H9 (cell line): ENCODE measurements around the gene TSPAN4. TPM values are rescaled to one million over a fixed set of nuclear protein-coding genes. Genes with fewer than 3 reads are reported as not detected.

Experiments
- DNase-seq: peaks from one replicate; pipeline ENCODE4 v3.0.0-alpha.2; 2017
- H2AFZ ChIP-seq: one replicate; pipeline ENCODE4 v1.6.1; 2013; ENCODE audit warnings: mild to moderate bottlenecking, low read length, control low read depth, moderate library complexity
- H2AK5ac ChIP-seq: 2 replicates; pipeline ENCODE4 v1.6.1; 2013; ENCODE audit warnings: low read length, control low read depth, mixed read lengths; ENCODE audit not compliant: insufficient read length
- H2BK120ac ChIP-seq: one replicate; pipeline ENCODE4 v1.6.1; 2013; ENCODE audit warnings: low read depth, mild to moderate bottlenecking, low read length, control low read depth, inconsistent platforms; ENCODE audit not compliant: poor library complexity, severe bottlenecking
- H2BK12ac ChIP-seq: 2 replicates; pipeline ENCODE4 v1.6.1; 2013; ENCODE audit warnings: low read length, control low read depth, mixed read lengths, low read depth; ENCODE audit not compliant: insufficient read length
- H2BK15ac ChIP-seq: 2 replicates; pipeline ENCODE4 v1.6.1; 2013; ENCODE audit warnings: low read depth, low read length, control low read depth
- H2BK20ac ChIP-seq: one replicate; pipeline ENCODE4 v1.6.1; 2013; ENCODE audit warnings: low read depth, mild to moderate bottlenecking, low read length, control low read depth, inconsistent platforms; ENCODE audit not compliant: poor library complexity, severe bottlenecking
- H2BK5ac ChIP-seq: 2 replicates; pipeline ENCODE4 v1.6.1; 2013; ENCODE audit warnings: low read length, control low read depth, mixed read lengths; ENCODE audit not compliant: insufficient read length
- H3K14ac ChIP-seq: 2 replicates; pipeline ENCODE4 v1.6.1; 2013; ENCODE audit warnings: low read length, control low read depth; ENCODE audit not compliant: insufficient read depth
- H3K18ac ChIP-seq: 2 replicates; pipeline ENCODE4 v1.6.1; 2013; ENCODE audit warnings: low read depth, mild to moderate bottlenecking, mixed read lengths, low read length, control low read depth; ENCODE audit not compliant: insufficient read length
- H3K23ac ChIP-seq: 2 replicates; pipeline ENCODE4 v1.6.1; 2013; ENCODE audit warnings: low read length, control low read depth, mixed read lengths, low read depth; ENCODE audit not compliant: insufficient read length
- H3K23me2 ChIP-seq: 2 replicates; pipeline ENCODE4 v1.6.1; 2013; ENCODE audit warnings: low read depth, mild to moderate bottlenecking, mixed read lengths, low read length, control low read depth; ENCODE audit not compliant: insufficient read length, poor library complexity, severe bottlenecking
- H3K27ac ChIP-seq: 2 replicates; pipeline ENCODE4 v1.5.1; 2013; ENCODE audit warnings: low read length, control low read depth, mixed read lengths, low read depth; ENCODE audit not compliant: insufficient read length
- H3K27me3 ChIP-seq: 2 replicates; pipeline ENCODE4 v1.6.1; 2013; ENCODE audit warnings: low read length, control low read depth, inconsistent platforms; ENCODE audit not compliant: insufficient read depth
- H3K4ac ChIP-seq: 2 replicates; pipeline ENCODE4 v1.6.1; 2013; ENCODE audit warnings: low read depth, mild to moderate bottlenecking, control low read depth, inconsistent platforms, low read length, moderate library complexity
- H3K4me1 ChIP-seq: 2 replicates; pipeline ENCODE4 v1.6.1; 2013; ENCODE audit warnings: low read length, control low read depth, inconsistent platforms; ENCODE audit not compliant: insufficient read depth
- H3K4me2 ChIP-seq: 2 replicates; pipeline ENCODE4 v1.6.1; 2013; ENCODE audit warnings: low read length, control low read depth, mixed read lengths; ENCODE audit not compliant: insufficient read length, insufficient read depth
- H3K56ac ChIP-seq: 2 replicates; pipeline ENCODE4 v1.6.1; 2013; ENCODE audit warnings: low read depth, mild to moderate bottlenecking, mixed read lengths, low read length, control low read depth; ENCODE audit not compliant: insufficient read length
- H3K79me1 ChIP-seq: 2 replicates; pipeline ENCODE4 v1.6.1; 2013; ENCODE audit warnings: low read depth, mild to moderate bottlenecking, moderate library complexity, low read length, control low read depth, inconsistent platforms; ENCODE audit not compliant: insufficient read depth, poor library complexity, severe bottlenecking
- H3K79me2 ChIP-seq: 2 replicates; pipeline ENCODE4 v1.6.1; 2013; ENCODE audit warnings: low read length, control low read depth, inconsistent platforms; ENCODE audit not compliant: insufficient read depth
- H3K9ac ChIP-seq: 2 replicates; pipeline ENCODE4 v1.6.1; 2013; ENCODE audit warnings: low read length, control low read depth, mixed read lengths; ENCODE audit not compliant: insufficient read length; ENCODE audit errors: extremely low read depth
- H3K9me3 ChIP-seq: one replicate; pipeline ENCODE4 v1.6.1; 2013; ENCODE audit warnings: low read depth, low read length, inconsistent platforms; ENCODE audit not compliant: control insufficient read depth
- H3T11ph ChIP-seq: one replicate; pipeline ENCODE4 v1.6.1; 2013; ENCODE audit warnings: mild to moderate bottlenecking, low read length, control low read depth, inconsistent platforms
- H4K20me1 ChIP-seq: one replicate; pipeline ENCODE4 v1.6.1; 2013; ENCODE audit not compliant: control insufficient read depth, insufficient read length, insufficient read depth
- H4K5ac ChIP-seq: 2 replicates; pipeline ENCODE4 v1.6.1; 2013; ENCODE audit warnings: low read depth, mild to moderate bottlenecking, mixed read lengths, low read length, control low read depth; ENCODE audit not compliant: insufficient read length
- H4K8ac ChIP-seq: replicated peaks from 2 replicates; pipeline ENCODE4 v1.6.1; 2013; ENCODE audit warnings: low read length, control low read depth, mixed read lengths, low read depth; ENCODE audit not compliant: insufficient read length
- H4K91ac ChIP-seq: 2 replicates; pipeline ENCODE4 v1.6.1; 2013; ENCODE audit warnings: low read depth, mild to moderate bottlenecking, moderate library complexity, mixed read lengths, low read length, control low read depth; ENCODE audit not compliant: insufficient read length
- H3K27ac Mint-ChIP-seq, 3 experiments: 2 replicates in 2 of 3; 3 replicates in 1 of 3; pipeline ENCODE4 v1.8.0; 2020 to 2021; ENCODE audit warnings: mixed read lengths in 3 of 3, mild to moderate bottlenecking in 1 of 3, moderate library complexity in 1 of 3
- H3K27me3 Mint-ChIP-seq: 2 replicates; pipeline ENCODE4 v1.8.0; 2021; ENCODE audit warnings: low read depth, mild to moderate bottlenecking, moderate library complexity, mixed read lengths
- H3K36me3 Mint-ChIP-seq, 3 experiments: 2 replicates in 2 of 3; 3 replicates in 1 of 3; pipeline ENCODE4 v1.8.0; 2020 to 2021; ENCODE audit warnings: low read depth in 3 of 3, mixed read lengths in 3 of 3; ENCODE audit not compliant: insufficient read depth in 1 of 3
- H3K4me1 Mint-ChIP-seq, 2 experiments: 2 replicates each; pipeline ENCODE4 v1.8.0; 2020; ENCODE audit warnings: mixed read lengths in 2 of 2
- H3K4me3 Mint-ChIP-seq, 2 experiments: 2 replicates in 1 of 2; 3 replicates in 1 of 2; pipeline ENCODE4 v1.8.0; 2020 to 2021; ENCODE audit warnings: mild to moderate bottlenecking in 2 of 2, mixed read lengths in 2 of 2, moderate library complexity in 1 of 2
- H3K9me3 Mint-ChIP-seq, 2 experiments: 2 replicates in 1 of 2; 3 replicates in 1 of 2; pipeline ENCODE4 v1.8.0; 2020; ENCODE audit warnings: mild to moderate bottlenecking in 2 of 2, mixed read lengths in 2 of 2, moderate library complexity in 1 of 2
- CTCF ChIP-seq: fragments of 200-600 bp; sonication (generic); conservative IDR thresholded peaks from 3 replicates; pipeline ENCODE4 v1.8.0; 2021; ENCODE audit warnings: antibody characterized with exemption, mild to moderate bottlenecking
- WGBS: extraction: QIAGEN DNeasy Blood & Tissue Kit; methylation state at CpG from one replicate; pipeline ENCODE4 v1.1.7; 2013; ENCODE audit warnings: missing lambda C conversion rate, low lambda C conversion rate, mixed read lengths; ENCODE audit not compliant: insufficient read length; ENCODE audit errors: extremely low coverage; 5-methylcytosine and 5-hydroxymethylcytosine counted together
- total RNA-seq: library from RNA; stranded (reverse); gene quantifications from 2 replicates; pipeline ENCODE4 v1.2.1, GENCODE V29; 2021

TSPAN4 gene
- total RNA-seq, 1 experiment from 2014 or later: 64.6 TPM

GRCh38 chr11:797296-798092, 45.2 kb upstream of the TSPAN4 start:
- no peak overlapping the region for H3K23ac ChIP-seq
- H2BK20ac ChIP-seq: no peak overlapping the region
- H4K8ac ChIP-seq: no peak overlapping the region
- peaks cover 2% of the 10 kb centered on the region for H4K20me1 ChIP-seq
- no peak overlapping the region for H2BK120ac ChIP-seq
- H3K18ac ChIP-seq: peak overlapping the region; percentile 28
- H3K9me3 ChIP-seq: no peaks in the 10 kb centered on the region
- DNase-seq: peak; percentile 81
- no peak overlapping the region for H3K4ac ChIP-seq
- H3K27me3 Mint-ChIP-seq: no peaks in the 10 kb centered on the region
- no peaks in the 10 kb centered on the region for H3K9me3 Mint-ChIP-seq
- H2BK15ac ChIP-seq: no peak overlapping the region
- H3K36me3 Mint-ChIP-seq: peaks cover 0 to 15% (median 11%) of the 10 kb centered on the region in 3 experiments; a peak in 4 of 7 replicates
- no peak overlapping the region for H2AK5ac ChIP-seq
- H2BK12ac ChIP-seq: no peak overlapping the region
- no peak for TF ChIP-seq CTCF
- peak overlapping the region; percentile 36 for H3K9ac ChIP-seq
- no peaks in the 10 kb centered on the region for H3K79me1 ChIP-seq
- H3K4me1 Mint-ChIP-seq: peaks cover 8 to 18% of the 10 kb centered on the region in 2 experiments
- H3T11ph ChIP-seq: no peak overlapping the region
- no peak overlapping the region for H3K56ac ChIP-seq
- WGBS: no CpG with 5 or more reads among the region's 57 CpGs
- peak overlapping the region; percentile 37; the same call in 1 of the 2 replicates for H3K14ac ChIP-seq
- H2AFZ ChIP-seq: no peak overlapping the region
- peak overlapping the region in 1 of 3 experiments; percentile 89; a peak in 2 of 7 replicates for H3K27ac Mint-ChIP-seq
- no peaks in the 10 kb centered on the region for H3K79me2 ChIP-seq
- no peak overlapping the region for H2BK5ac ChIP-seq
- H3K4me1 ChIP-seq: no peaks in the 10 kb centered on the region; the same call in 1 of the 2 replicates
- peak overlapping the region; percentile 72 for H3K4me2 ChIP-seq
- no peaks in the 10 kb centered on the region for H3K27me3 ChIP-seq
- no peak overlapping the region for H3K27ac ChIP-seq
- no peak overlapping the region for H4K5ac ChIP-seq
- peak overlapping the region; percentile 75 to 87 for H3K4me3 Mint-ChIP-seq
- H3K23me2 ChIP-seq: peaks cover 9% of the 10 kb centered on the region
- no peak overlapping the region for H4K91ac ChIP-seq
